SHP77 treated with DMSO at 0.1 percent for 48 hours (cell line): ENCODE results near the gene HAS3.
"Not testable (repeated sequence)": the region's sequence is repeated elsewhere in the genome, so short reads cannot be mapped to it uniquely, and the experiment has no call there.

Experiments
- DNase-seq: peaks from one replicate; lab custom pipeline; 2025; lab: John Stamatoyannopoulos, UW

HAS3 gene

GRCh38 chr16:69105501-69106361 is at the start of gene HAS3:
HAS3 (plus strand) TSS chr16:69105653; CDS start chr16:69109396, 3,743 bp downstream.
- no peak for DNase-seq

GRCh38 chr16:69055980-69056379 is 49.5 kb upstream of the HAS3 start:
- no peak for DNase-seq

- DNase-seq: no peak
Measured at GRCh38 chr16:69056421-69056820, 49.0 kb upstream of the HAS3 start.

GRCh38 chr16:69057400-69058378 is 47.8 kb upstream of the HAS3 start:
- DNase-seq: no peak

- DNase-seq: not testable (repeated sequence)
Measured at GRCh38 chr16:69063491-69063890, 42.0 kb upstream of the HAS3 start.

- DNase-seq: no peak
Measured at GRCh38 chr16:69064124-69064763, 41.2 kb upstream of the HAS3 start.

- no peak for DNase-seq
Measured at GRCh38 chr16:69064764-69065313, 40.6 kb upstream of the HAS3 start.

GRCh38 chr16:69069504-69069903 is 35.9 kb upstream of the HAS3 start:
- no peak for DNase-seq

- DNase-seq: no peak
Measured at GRCh38 chr16:69071036-69071435, 34.4 kb upstream of the HAS3 start.

- DNase-seq: no peak
Measured at GRCh38 chr16:69072640-69072974, 32.8 kb upstream of the HAS3 start.

GRCh38 chr16:69073181-69073702 is 32.2 kb upstream of the HAS3 start:
- DNase-seq: no peak

GRCh38 chr16:69077251-69077650 is 28.2 kb upstream of the HAS3 start:
- DNase-seq: no peak

GRCh38 chr16:69078073-69078472 is 27.4 kb upstream of the HAS3 start:
- no peak for DNase-seq

- no peak for DNase-seq
Measured at GRCh38 chr16:69079697-69080096, 25.8 kb upstream of the HAS3 start.

- DNase-seq: no peak
Measured at GRCh38 chr16:69083306-69083941, 22.0 kb upstream of the HAS3 start.

GRCh38 chr16:69084289-69084688 is 21.2 kb upstream of the HAS3 start:
- DNase-seq: no peak

- DNase-seq: no peak
Measured at GRCh38 chr16:69085032-69085695, 20.3 kb upstream of the HAS3 start.

- DNase-seq: no peak
Measured at GRCh38 chr16:69087161-69087581, 18.3 kb upstream of the HAS3 start.

- DNase-seq: no peak
Measured at GRCh38 chr16:69088684-69089083, 16.8 kb upstream of the HAS3 start.

GRCh38 chr16:69089091-69089910 is 16.2 kb upstream of the HAS3 start:
- no peak for DNase-seq
